H1 (cell line): ENCODE results near the gene PPP4R1. TPM values are rescaled to one million over a fixed set of nuclear protein-coding genes. Genes with fewer than 3 reads are reported as not detected.

Experiments used
- ASH2L ChIP-seq: fragments of 200-600, 300-600 bp; sonication (generic); IDR thresholded peaks from one replicate; pipeline ENCODE4 v1.7.1; 2017; ENCODE audit warnings: low read length
- BACH1 ChIP-seq: IDR thresholded peaks from 2 replicates; pipeline ENCODE4 v1.6.1; 2012; ENCODE audit warnings: low read length, improper control_type of control experiment
- BRCA1 ChIP-seq: IDR thresholded peaks from 2 replicates; pipeline ENCODE4 v1.6.1; 2012; ENCODE audit warnings: low read depth, low read length, improper control_type of control experiment
- CHD7 ChIP-seq: fragments of 300-600 bp; sonication (generic); IDR thresholded peaks from 2 replicates; pipeline ENCODE4 v1.7.1; 2012; ENCODE audit warnings: low read length, moderate library complexity, mild to moderate bottlenecking, inconsistent platforms; ENCODE audit not compliant: insufficient replicate concordance
- CTBP2 ChIP-seq: IDR thresholded peaks from 2 replicates; pipeline ENCODE4 v1.7.0; 2011; ENCODE audit warnings: borderline replicate concordance, mild to moderate bottlenecking, moderate library complexity, mixed read lengths, low read length; ENCODE audit not compliant: insufficient read depth, insufficient read length
- EGR1 ChIP-seq: IDR thresholded peaks from 2 replicates; pipeline ENCODE4 v1.6.1; 2011; ENCODE audit warnings: low read depth, low read length, borderline replicate concordance
- JUND ChIP-seq: IDR thresholded peaks from 2 replicates; pipeline ENCODE4 v1.6.1; 2011; ENCODE audit warnings: mild to moderate bottlenecking, improper control_type of control experiment, low read length
- KDM1A ChIP-seq: fragments of 200-600, 300-600 bp; sonication (generic); IDR thresholded peaks from 2 replicates; pipeline ENCODE4 v1.7.1; 2016; ENCODE audit warnings: mild to moderate bottlenecking, low read length, borderline replicate concordance
- KDM4A ChIP-seq: IDR thresholded peaks from one replicate; pipeline ENCODE4 v1.7.1; 2012; ENCODE audit warnings: low read depth, mild to moderate bottlenecking, moderate library complexity, low read length, inconsistent platforms; ENCODE audit not compliant: severe bottlenecking
- SIN3A ChIP-seq, 2 experiments: IDR thresholded peaks in 1 of 2; conservative IDR thresholded peaks in 1 of 2; 2 replicates each; pipeline ENCODE4 v1.6.1; 2011 to 2012; ENCODE audit warnings: low read length in 2 of 2, improper control_type of control experiment in 1 of 2, low read depth in 1 of 2, mild to moderate bottlenecking in 1 of 2
- SP1 ChIP-seq: IDR thresholded peaks from 2 replicates; pipeline ENCODE4 v1.6.1; 2011; ENCODE audit warnings: low read depth, low read length
- SUZ12 ChIP-seq: fragments of 200-600 bp; sonication (generic); IDR thresholded peaks from 2 replicates; pipeline ENCODE4 v1.6.1; 2012; ENCODE audit warnings: mild to moderate bottlenecking, inconsistent platforms, low read length, moderate library complexity, mixed read lengths
- TCF12 ChIP-seq: IDR thresholded peaks from 2 replicates; pipeline ENCODE4 v1.6.1; 2011; ENCODE audit warnings: low read depth, mild to moderate bottlenecking, low read length
- polyA plus RNA-seq, 7 experiments: library from polyadenylated mRNA; depleted of rRNA in 3 of 7; stranded (reverse) in 5 of 7; unstranded in 2 of 7; fragments of >200 nt in 5 of 7; fragments of 200-250 nt in 2 of 7; gene quantifications; 1 replicate in 5 of 7; 2 replicates in 1 of 7; 4 replicates in 1 of 7; pipeline versions ENCODE4 v1.2.1 to v1.2.3, GENCODE V29; 2011 to 2013; ENCODE audit warnings: missing spikeins in 2 of 7, mixed read lengths in 2 of 7
- total RNA-seq: library from RNA; stranded (reverse); fragmentation: NEBNext Ultra II Directional; extraction: Animal tissue kit (Norgen Biotek cat#: 25700); gene quantifications from 2 replicates; pipeline ENCODE4 v1.2.1, GENCODE V29; 2021

Gene PPP4R1
- total and polyA plus RNA-seq, 2 of the 8 experiments (the other 6 are each of a cell fraction or from before 2014, with no cell fraction given), result 67.4 to 96.1 TPM

- TF ChIP-seq CHD7 (no peak), EGR1 (no peak), ASH2L (no peak), BRCA1 (no peak), BACH1 (no peak), CTBP2 (no peak), SIN3A (conservative IDR thresholded peaks at IDR 0.05 in 1 of 2, IDR thresholded peaks at IDR 0.05 in 1 of 2; ENCODE audit: low read depth in 1 of 2, low read length in 2 of 2) (no peak), KDM1A (no peak), KDM4A (no peak), JUND (no peak), SP1 (no peak), SUZ12 (no peak), TCF12 (no peak)
Measured at GRCh38 chr18:9565407-9565806, 49.0 kb downstream of the PPP4R1 start (continued).
